Gastroesophageal sphincter (tissue), 4 donors: ENCODE data around the gene POLR2I. TPM values are rescaled to one million over a fixed set of nuclear protein-coding genes. Genes with fewer than 3 reads are reported as not detected.
"Not testable (repeated sequence)": the region's sequence is repeated elsewhere in the genome, so short reads cannot be mapped to it uniquely, and the experiment has no call there.

Experiments
- ATAC-seq: fragments of 150-250 bp; one replicate; pipeline ENCODE4 v1.9.1; 2016; ENCODE audit warnings: mild to moderate bottlenecking, moderate library complexity
- H3K27ac ChIP-seq, 4 donors: fragments of 200-600 bp; sonication (generic) in 3 of 4; 1 replicate in 3 of 4; 2 replicates in 1 of 4; pipeline ENCODE4 v1.5.1; 2016 to 2019
- H3K27me3 ChIP-seq: fragments of 200-600 bp; sonication (generic); one replicate; pipeline ENCODE4 v1.5.1; 2019
- H3K36me3 ChIP-seq, 2 donors: fragments of 200-600 bp; sonication (generic); one replicate each; pipeline ENCODE4 v1.5.1; 2019; ENCODE audit warnings: control low read depth in 1 of 2
- H3K4me1 ChIP-seq, 3 donors: fragments of 200-600 bp; sonication (generic); 1 replicate in 2 of 3; 2 replicates in 1 of 3; pipeline ENCODE4 v1.5.1; 2016 to 2019; ENCODE audit warnings: control low read depth in 2 of 3
- H3K4me3 ChIP-seq, 2 donors: fragments of 200-600 bp; sonication (generic); one replicate each; pipeline ENCODE4 v1.5.1; 2019; ENCODE audit warnings: mild to moderate bottlenecking in 1 of 2, moderate library complexity in 1 of 2
- H3K9me3 ChIP-seq, 3 donors: fragments of 200-600 bp; sonication (generic); one replicate each; pipeline ENCODE4 v1.5.1; 2017 to 2019; ENCODE audit warnings: control low read depth in 2 of 3
- EP300 ChIP-seq: sonication (generic); formaldehyde crosslinking; IDR thresholded peaks from one replicate; pipeline ENCODE4 v1.6.1; 2017; ENCODE audit warnings: antibody characterized with exemption, mild to moderate bottlenecking
- POLR2A ChIP-seq, 2 donors: fragments of 450-650 bp; IDR thresholded peaks; one replicate each; pipeline ENCODE4 v1.6.1; 2017; ENCODE audit warnings: antibody characterized with exemption in 2 of 2, mild to moderate bottlenecking in 2 of 2, moderate library complexity in 1 of 2
- POLR2AphosphoS5 ChIP-seq: sonication (generic); formaldehyde crosslinking; IDR thresholded peaks from one replicate; pipeline ENCODE4 v1.6.1; 2017; ENCODE audit warnings: antibody characterized with exemption
- WGBS, 2 donors: methylation state at CpG; one replicate each; pipeline ENCODE4 v1.1.5; 2018; ENCODE audit warnings: low coverage in 1 of 2; 5-methylcytosine and 5-hydroxymethylcytosine counted together
- total RNA-seq, 4 donors: library from RNA; depleted of rRNA; stranded (reverse); fragments of >200 nt; gene quantifications; one replicate each; pipeline ENCODE4 v1.1.0, GENCODE V29; 2016
- TF ChIP-seq, protein P1 (sequence below), 4 experiments: fragments of 200-600 bp in 2 of 4; fragments of 450-650 bp in 2 of 4; sonication (generic) in 1 of 4; IDR thresholded peaks; one replicate each; pipeline ENCODE4 v1.5.1; 2017 to 2019; ENCODE audit warnings: antibody characterized with exemption in 4 of 4, mild to moderate bottlenecking in 2 of 4, moderate library complexity in 2 of 4

The POLR2I gene
- total RNA-seq, 4 donors from 2014 or later = 49.3 to 60.2 (median 54.1) TPM

DNA sequence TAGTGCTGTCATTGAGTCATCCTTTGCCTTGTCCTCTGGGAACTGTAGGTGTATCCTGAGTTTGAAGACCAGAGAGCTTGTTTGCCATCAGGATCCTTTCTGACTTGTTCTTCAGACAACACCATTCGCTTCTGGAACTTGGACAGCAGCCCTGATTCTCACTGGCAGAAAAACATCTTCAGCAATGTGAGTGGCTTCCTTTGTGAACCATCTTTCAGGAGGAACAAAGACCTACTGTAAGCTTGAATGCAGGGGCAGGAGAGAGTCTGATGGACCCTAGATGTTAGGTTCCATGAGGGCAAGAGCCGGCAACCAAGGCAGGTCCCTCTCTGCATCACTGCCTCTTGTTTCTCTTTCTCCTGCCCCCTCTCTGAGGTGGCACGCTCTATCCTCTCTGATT is 33.3 kb downstream of the POLR2I start:
- TF ChIP-seq POLR2A (IDR thresholded peaks at IDR 0.05) (no peak), POLR2AphosphoS5 (no peak), EP300 (no peak)
- TF ChIP-seq, protein P1, sequence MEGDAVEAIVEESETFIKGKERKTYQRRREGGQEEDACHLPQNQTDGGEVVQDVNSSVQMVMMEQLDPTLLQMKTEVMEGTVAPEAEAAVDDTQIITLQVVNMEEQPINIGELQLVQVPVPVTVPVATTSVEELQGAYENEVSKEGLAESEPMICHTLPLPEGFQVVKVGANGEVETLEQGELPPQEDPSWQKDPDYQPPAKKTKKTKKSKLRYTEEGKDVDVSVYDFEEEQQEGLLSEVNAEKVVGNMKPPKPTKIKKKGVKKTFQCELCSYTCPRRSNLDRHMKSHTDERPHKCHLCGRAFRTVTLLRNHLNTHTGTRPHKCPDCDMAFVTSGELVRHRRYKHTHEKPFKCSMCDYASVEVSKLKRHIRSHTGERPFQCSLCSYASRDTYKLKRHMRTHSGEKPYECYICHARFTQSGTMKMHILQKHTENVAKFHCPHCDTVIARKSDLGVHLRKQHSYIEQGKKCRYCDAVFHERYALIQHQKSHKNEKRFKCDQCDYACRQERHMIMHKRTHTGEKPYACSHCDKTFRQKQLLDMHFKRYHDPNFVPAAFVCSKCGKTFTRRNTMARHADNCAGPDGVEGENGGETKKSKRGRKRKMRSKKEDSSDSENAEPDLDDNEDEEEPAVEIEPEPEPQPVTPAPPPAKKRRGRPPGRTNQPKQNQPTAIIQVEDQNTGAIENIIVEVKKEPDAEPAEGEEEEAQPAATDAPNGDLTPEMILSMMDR (IDR thresholded peaks at IDR 0.05) = no peak
- Histone ChIP-seq H3K36me3 (no peaks in the 10 kb centered on the region), H3K9me3 (no peaks in the 10 kb centered on the region), H3K27me3 (no peaks in the 10 kb centered on the region), H3K4me1 (no peaks in the 10 kb centered on the region), H3K27ac (no peak overlapping the region), H3K4me3 (no peak overlapping the region)
- 40% methylated on average over 1 of the region's 3 CpGs; no CpG with 5 or more reads in 1 of the 2 donors for WGBS, 2 donors
- ATAC-seq = no peak

DNA sequence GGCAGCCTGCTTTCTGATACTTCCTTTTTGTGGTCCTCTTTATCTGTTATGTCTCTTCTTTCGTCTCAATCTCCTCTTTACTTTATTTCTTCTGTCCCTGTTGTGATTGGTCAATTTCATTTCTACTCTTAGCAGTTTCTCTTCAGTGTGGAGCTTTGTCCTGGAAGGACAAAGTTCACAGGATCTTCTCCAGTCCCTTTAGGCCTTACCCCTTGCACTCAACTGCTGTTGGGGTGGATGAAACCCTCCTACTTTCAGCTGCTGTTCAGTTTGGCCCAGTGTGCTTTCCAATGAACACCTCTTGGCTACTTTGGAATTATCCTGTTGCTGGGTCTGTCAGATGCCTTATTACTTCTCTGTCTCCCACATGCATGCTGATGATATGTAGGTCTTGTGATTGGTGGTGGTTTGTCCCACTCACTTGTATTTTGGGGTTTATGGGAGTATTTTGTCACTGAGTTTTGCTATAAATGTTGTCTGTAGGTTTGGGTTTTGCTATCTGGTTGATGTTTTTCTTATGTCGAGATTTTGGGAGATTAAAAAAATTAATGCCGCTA is 35.2 kb downstream of the POLR2I start:
- Histone ChIP-seq H3K27ac (no peak overlapping the region), H3K4me3 (no peak overlapping the region), H3K4me1 (no peaks in the 10 kb centered on the region), H3K9me3 (no peaks in the 10 kb centered on the region), H3K36me3 (no peaks in the 10 kb centered on the region), H3K27me3 (no peaks in the 10 kb centered on the region)
- TF ChIP-seq POLR2AphosphoS5 (no peak), POLR2A (IDR thresholded peaks at IDR 0.05) (no peak), EP300 (no peak)
- TF ChIP-seq, protein P1 (IDR thresholded peaks at IDR 0.05) = no peak
- ATAC-seq = no peak
- 98 to 100% methylated on average over 1 to 3 of the region's 3 CpGs for WGBS, 2 donors

DNA sequence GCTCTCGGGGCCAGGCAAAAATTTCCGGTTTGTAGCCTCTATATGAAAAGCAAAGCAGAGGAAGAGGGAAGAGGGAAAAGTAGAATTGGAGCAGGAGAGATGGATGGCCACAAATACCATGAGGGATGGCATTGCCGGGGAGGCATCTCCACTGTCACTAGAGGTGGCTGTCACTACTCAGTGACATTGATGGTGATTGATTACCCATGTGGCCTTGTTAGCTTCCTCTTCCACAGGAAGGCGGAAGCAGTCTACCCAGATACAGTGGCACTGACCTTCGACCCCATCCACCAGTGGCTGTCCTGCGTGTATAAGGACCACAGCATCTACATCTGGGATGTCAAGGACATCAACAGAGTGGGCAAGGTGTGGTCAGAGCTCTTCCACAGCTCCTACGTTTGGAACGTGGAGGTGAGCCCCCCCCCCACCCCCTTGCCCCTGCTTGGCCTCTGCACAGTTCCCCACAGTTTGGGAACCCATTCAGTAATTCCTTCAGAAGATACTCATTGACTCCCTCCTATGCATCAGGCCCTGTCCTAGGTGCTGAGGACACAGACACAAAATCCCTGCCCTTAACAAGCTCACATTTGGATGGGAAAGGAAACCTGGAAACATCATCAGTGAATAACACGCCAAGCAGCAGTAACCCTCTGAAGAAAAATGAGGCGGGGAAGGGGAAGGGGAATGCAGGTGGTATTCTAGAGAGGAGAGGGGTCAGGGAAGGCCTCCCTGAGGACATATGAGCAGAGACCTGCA is 41.4 kb downstream of the POLR2I start:
- ATAC-seq = no peak
- H3K4me1 ChIP-seq = no peaks in the 10 kb centered on the region
- H3K27ac ChIP-seq = no peak overlapping the region
- H3K36me3 ChIP-seq = no peaks in the 10 kb centered on the region
- no peak for TF ChIP-seq POLR2AphosphoS5
- TF ChIP-seq, protein P1 (IDR thresholded peaks at IDR 0.05) = no peak
- no peak for TF ChIP-seq EP300
- no peak for TF ChIP-seq POLR2A (IDR thresholded peaks at IDR 0.05)
- no peak overlapping the region for H3K4me3 ChIP-seq
- no peaks in the 10 kb centered on the region for H3K27me3 ChIP-seq
- H3K9me3 ChIP-seq = no peaks in the 10 kb centered on the region
- WGBS, 2 donors = 82 to 91% methylated on average over 6 to 7 of the region's 10 CpGs

DNA sequence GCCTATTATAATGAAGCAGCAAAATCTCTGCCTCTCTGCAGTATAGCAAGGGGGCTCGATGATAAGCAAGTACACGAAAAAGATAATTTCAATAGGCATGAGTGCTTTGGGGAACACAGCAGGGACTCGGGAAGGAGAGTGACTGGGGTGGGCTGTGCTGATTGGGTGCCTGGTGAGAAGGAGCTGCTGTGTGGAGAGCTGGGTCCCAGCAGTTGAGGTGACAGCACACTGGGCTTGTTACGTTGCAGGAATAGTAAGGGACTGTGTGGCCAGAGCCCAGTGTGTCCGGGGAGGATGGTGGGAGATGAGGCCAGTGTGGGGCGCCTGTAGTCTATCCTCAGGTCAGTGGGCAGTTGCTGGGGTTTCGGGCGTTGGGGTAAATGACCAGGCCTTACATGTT is 42.6 kb downstream of the POLR2I start:
- no peak overlapping the region for H3K27ac ChIP-seq
- no peaks in the 10 kb centered on the region for H3K36me3 ChIP-seq
- TF ChIP-seq EP300 (no peak), POLR2A (IDR thresholded peaks at IDR 0.05) (no peak), POLR2AphosphoS5 (no peak)
- TF ChIP-seq, protein P1 (IDR thresholded peaks at IDR 0.05) = no peak
- no peaks in the 10 kb centered on the region for H3K9me3 ChIP-seq
- no peaks in the 10 kb centered on the region for H3K27me3 ChIP-seq
- H3K4me1 ChIP-seq = no peaks in the 10 kb centered on the region
- 50 to 83% methylated on average over 2 to 5 of the region's 8 CpGs for WGBS, 2 donors
- no peak overlapping the region for H3K4me3 ChIP-seq
- no peak for ATAC-seq

DNA sequence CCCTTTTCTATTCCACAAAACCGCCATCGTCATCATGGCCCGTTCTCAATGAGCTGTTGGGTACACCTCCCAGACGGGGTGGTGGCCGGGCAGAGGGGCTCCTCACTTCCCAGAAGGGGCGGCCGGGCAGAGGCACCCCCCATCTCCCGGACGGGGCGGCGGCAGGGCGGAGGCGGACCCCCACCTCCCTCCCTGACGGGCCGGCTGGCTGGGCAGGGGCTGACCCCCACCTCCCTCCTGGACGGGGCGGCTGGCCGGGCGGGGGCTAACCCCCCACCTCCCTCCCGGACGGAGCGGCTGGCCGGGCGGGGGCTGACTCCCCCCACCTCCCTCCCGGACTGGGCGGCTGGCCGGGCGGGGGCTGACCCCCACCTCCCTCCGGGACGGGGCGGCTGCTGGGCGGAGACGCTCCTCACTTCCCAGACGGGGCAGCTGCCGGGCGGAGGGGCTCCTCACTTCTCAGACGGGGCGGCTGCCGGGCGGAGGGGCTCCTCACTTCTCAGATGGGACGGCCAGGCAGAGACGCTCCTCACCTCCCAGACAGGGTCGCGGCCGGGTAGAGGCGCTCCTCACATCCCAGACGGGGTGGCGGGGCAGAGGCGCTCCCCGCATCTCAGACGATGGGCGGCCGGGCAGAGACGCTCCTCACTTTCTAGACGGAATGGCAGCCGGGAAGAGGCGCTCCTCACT is 45.7 kb downstream of the POLR2I start:
- not testable (repeated sequence) for H3K27ac ChIP-seq
- no CpG with 5 or more reads among the region's 57 CpGs for WGBS, 2 donors

More for the DNA sequence above, 45.7 kb downstream of the POLR2I start:
- ATAC-seq, H3K36me3 ChIP-seq, H3K4me1 ChIP-seq, H3K27me3 ChIP-seq, H3K4me3 ChIP-seq, H3K9me3 ChIP-seq: not testable (repeated sequence)
